GM10266 (cell line): Measurements from ENCODE around the gene GALC.

ENCODE experiments used
- DNase-seq: peaks from one replicate; pipeline ENCODE4 v3.0.0; 2012; ENCODE audit errors: extremely low spot score
- TF ChIP-seq, protein P1 (sequence below): IDR thresholded peaks from 2 replicates; pipeline ENCODE4 v1.5.1; 2012; ENCODE audit warnings: mild to moderate bottlenecking, low read depth; ENCODE audit not compliant: control insufficient read depth, insufficient read depth; ENCODE audit errors: missing control alignments

The GALC gene

DNA sequence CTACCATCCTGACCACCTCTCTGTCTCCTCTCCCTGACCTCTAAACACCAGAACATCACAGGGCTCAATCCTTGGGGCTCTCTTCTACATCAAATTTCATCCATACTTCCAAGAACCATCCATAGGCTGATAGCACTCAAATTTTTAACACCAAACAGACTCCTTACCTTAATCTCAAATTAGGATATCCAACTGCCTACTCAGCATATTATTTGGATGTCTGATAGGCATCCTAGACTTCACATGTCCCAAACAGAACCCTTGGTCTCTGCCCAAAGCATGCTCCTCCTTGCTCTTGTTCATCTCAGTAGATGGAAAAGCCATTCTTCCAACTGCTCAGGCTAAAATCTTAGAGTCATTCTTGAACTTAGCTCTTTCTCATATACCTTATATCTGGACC lies 91.3 kb downstream of the GALC start:
- DNase-seq = no peak
- TF ChIP-seq, protein P1, sequence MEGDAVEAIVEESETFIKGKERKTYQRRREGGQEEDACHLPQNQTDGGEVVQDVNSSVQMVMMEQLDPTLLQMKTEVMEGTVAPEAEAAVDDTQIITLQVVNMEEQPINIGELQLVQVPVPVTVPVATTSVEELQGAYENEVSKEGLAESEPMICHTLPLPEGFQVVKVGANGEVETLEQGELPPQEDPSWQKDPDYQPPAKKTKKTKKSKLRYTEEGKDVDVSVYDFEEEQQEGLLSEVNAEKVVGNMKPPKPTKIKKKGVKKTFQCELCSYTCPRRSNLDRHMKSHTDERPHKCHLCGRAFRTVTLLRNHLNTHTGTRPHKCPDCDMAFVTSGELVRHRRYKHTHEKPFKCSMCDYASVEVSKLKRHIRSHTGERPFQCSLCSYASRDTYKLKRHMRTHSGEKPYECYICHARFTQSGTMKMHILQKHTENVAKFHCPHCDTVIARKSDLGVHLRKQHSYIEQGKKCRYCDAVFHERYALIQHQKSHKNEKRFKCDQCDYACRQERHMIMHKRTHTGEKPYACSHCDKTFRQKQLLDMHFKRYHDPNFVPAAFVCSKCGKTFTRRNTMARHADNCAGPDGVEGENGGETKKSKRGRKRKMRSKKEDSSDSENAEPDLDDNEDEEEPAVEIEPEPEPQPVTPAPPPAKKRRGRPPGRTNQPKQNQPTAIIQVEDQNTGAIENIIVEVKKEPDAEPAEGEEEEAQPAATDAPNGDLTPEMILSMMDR = no peak

GRCh38 chr14:87901236-87901635 lies 91.7 kb downstream of the GALC start:
- no peak for DNase-seq
- TF ChIP-seq, protein P1 = no peak

DNA sequence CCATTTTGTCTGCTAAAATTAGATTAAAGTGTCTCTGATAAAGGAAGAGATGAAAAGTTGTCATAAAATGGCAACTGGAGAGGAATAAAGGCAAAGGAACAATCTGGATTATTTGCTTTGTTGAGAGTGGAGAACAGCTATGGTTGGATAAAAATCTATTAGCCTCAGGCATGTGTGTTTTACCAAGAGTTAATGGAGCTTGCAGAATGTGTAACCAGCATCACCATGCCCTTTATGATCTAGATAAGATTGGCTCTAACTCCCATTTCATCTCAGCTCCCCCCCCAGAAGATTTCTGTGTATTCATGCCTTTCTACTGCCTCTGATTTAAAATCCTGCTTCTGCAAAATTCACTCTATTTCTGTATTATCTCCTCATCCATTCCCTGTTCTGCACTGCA lies 93.8 kb downstream of the GALC start:
- TF ChIP-seq, protein P1 = no peak
- DNase-seq = no peak

- TF ChIP-seq, protein P1 = no peak
- no peak for DNase-seq
These were observed 94.7 kb downstream of the GALC start for GRCh38 chr14:87898301-87898700.

DNA sequence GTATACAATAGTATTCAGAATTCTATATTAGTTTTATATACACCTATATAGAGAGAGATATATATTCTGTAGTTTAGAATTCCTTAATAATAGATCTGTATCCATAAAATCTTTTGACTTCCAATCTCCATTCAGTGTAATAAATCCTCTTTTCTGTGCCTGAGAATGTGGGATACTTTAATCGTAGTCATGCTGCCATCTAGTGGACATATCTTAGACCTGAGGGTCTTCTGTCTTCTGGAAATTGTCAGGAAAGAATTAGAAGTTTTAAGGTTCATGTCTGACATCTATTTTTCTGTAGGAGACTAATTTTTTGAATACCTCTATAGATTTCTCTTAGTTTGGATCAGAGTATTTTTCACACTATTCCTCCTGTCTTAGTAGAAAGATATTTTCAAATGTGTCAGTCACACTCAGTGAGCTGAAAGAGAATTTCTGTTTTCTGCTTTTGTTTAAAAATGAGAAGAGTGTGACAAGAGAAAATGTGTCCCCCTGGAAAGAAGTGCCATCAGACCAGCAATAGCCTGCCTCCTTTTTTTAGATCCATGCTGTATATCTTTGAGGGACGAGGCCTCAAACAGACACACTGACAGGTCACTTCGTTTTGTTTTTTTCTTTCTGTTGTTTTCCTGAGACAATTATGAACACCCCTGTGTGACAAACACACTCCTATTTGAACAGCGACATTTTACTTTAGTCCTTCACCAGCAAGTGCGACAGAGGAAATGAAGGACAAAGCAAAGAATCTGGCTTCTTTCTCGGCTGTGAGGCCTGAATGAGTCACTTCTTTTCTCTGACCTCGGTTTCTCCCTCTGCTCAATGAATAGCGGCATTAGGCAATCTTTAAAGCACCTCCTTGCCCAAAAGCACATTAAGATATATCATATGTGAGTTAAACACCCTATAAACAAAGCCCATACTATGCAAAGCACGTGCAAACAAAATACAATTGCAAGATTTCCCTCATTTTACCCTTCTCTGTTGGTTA lies 96.3 kb downstream of the GALC start:
- TF ChIP-seq, protein P1 = peak; percentile 66
- DNase-seq = peak; percentile 42

GRCh38 chr14:87894920-87895319 lies 98.1 kb downstream of the GALC start:
- TF ChIP-seq, protein P1 = no peak
- no peak for DNase-seq

- no peak for DNase-seq
- TF ChIP-seq, protein P1 = no peak
These were observed 100.2 kb downstream of the GALC start for GRCh38 chr14:87892763-87893162.
